ENCODE measurements around the gene IFIT2. TPM values are rescaled to one million over a fixed set of nuclear protein-coding genes. Genes with fewer than 3 reads are reported as not detected.

IFIT2 gene
- total and polyA plus RNA-seq, 4 donors, result 4.8 to 5.5 (median 5.2) TPM

DNA sequence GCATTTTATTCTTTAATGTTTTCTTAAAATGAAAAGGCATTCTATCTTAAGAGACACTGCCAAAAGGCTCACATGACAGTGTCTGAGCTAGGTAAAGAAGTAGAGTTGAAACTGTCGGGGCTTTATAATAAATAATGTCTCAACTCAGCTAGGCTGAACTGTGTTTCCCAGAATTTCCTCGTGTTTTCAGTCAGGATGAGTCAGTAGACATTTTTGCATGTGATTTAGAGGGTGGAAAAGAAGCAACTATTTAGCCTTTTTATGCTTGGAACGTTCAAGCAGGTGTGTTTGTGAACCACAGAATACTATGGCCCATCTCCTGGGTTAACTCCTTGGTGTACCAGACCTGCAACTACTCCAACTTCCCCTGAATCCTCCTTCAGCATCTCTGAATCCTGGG lies 26.9 kb upstream of the IFIT2 start:
- H3K4me3 ChIP-seq (ENCODE audit: low read depth in 1 of 3, low read length in 3 of 3), result no peak overlapping the region
- H3K36me3 ChIP-seq (ENCODE audit: control insufficient read depth in 4 of 4, insufficient read depth in 3 of 4, low read depth in 1 of 4, low read length in 3 of 4), result no peaks in the 10 kb centered on the region
- no peak for DNase-seq (ENCODE audit: low spot score)
- no peaks in the 10 kb centered on the region for H3K27me3 ChIP-seq (ENCODE audit: control insufficient read depth in 4 of 4, insufficient read depth in 4 of 4, low read length in 3 of 4)
- peaks cover 6 to 24% (median 16%) of the 10 kb centered on the region in 4 donors for H3K4me1 ChIP-seq (ENCODE audit: control insufficient read depth in 4 of 4, insufficient read depth in 4 of 4, low read length in 3 of 4)
- H3K27ac ChIP-seq (ENCODE audit: low read depth in 1 of 2, low read length in 2 of 2), result no peak overlapping the region
- no peaks in the 10 kb centered on the region for H3K9me3 ChIP-seq (ENCODE audit: control insufficient read depth in 4 of 4, low read length in 3 of 4)
- H3K9ac ChIP-seq (ENCODE audit: low read depth in 1 of 2, low read length in 2 of 2), result no peak overlapping the region
- WGBS, result 65% methylated on average over 3 of the region's 3 CpGs
- TF ChIP-seq, protein P1, sequence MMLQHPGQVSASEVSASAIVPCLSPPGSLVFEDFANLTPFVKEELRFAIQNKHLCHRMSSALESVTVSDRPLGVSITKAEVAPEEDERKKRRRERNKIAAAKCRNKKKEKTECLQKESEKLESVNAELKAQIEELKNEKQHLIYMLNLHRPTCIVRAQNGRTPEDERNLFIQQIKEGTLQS (IDR thresholded peaks at IDR 0.05), result no peak
- no peak for TF ChIP-seq REST (IDR thresholded peaks at IDR 0.05)
- TF ChIP-seq ZBTB33 (IDR thresholded peaks at IDR 0.05), result no peak
- TF ChIP-seq EGR1 (IDR thresholded peaks at IDR 0.05; ENCODE audit: low read depth in 2 of 2), result no peak
- TF ChIP-seq RXRA (IDR thresholded peaks at IDR 0.05), result no peak
- no peak for TF ChIP-seq RAD21 (IDR thresholded peaks at IDR 0.05)
- no peak for TF ChIP-seq JUND (IDR thresholded peaks at IDR 0.05)
- TF ChIP-seq, protein P2, sequence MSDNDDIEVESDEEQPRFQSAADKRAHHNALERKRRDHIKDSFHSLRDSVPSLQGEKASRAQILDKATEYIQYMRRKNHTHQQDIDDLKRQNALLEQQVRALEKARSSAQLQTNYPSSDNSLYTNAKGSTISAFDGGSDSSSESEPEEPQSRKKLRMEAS (IDR thresholded peaks at IDR 0.05), result no peak
- TF ChIP-seq NR2F2 (IDR thresholded peaks at IDR 0.05), result no peak
- no peak for TF ChIP-seq HNF4G (IDR thresholded peaks at IDR 0.05)
- TF ChIP-seq FOXA1 (IDR thresholded peaks at IDR 0.05), result no peak
- no peak for TF ChIP-seq GABPA (IDR thresholded peaks at IDR 0.05 in 1 of 2, conservative IDR thresholded peaks at IDR 0.05 in 1 of 2)
- TF ChIP-seq YY1 (IDR thresholded peaks at IDR 0.05), result no peak
- TF ChIP-seq HNF4A (conservative IDR thresholded peaks at IDR 0.05), result no peak
- TF ChIP-seq, protein P3, sequence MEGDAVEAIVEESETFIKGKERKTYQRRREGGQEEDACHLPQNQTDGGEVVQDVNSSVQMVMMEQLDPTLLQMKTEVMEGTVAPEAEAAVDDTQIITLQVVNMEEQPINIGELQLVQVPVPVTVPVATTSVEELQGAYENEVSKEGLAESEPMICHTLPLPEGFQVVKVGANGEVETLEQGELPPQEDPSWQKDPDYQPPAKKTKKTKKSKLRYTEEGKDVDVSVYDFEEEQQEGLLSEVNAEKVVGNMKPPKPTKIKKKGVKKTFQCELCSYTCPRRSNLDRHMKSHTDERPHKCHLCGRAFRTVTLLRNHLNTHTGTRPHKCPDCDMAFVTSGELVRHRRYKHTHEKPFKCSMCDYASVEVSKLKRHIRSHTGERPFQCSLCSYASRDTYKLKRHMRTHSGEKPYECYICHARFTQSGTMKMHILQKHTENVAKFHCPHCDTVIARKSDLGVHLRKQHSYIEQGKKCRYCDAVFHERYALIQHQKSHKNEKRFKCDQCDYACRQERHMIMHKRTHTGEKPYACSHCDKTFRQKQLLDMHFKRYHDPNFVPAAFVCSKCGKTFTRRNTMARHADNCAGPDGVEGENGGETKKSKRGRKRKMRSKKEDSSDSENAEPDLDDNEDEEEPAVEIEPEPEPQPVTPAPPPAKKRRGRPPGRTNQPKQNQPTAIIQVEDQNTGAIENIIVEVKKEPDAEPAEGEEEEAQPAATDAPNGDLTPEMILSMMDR (IDR thresholded peaks at IDR 0.05; ENCODE audit: low read depth, low read length, missing input control), result no peak
- no peak for TF ChIP-seq SP1 (IDR thresholded peaks at IDR 0.05)
- TF ChIP-seq TAF1 (conservative IDR thresholded peaks at IDR 0.05), result no peak
- TF ChIP-seq FOXA2 (IDR thresholded peaks at IDR 0.05), result no peak

Data from liver (tissue), 9 donors.